Measurements from ENCODE around the gene SDK2.

Gene SDK2

DNA sequence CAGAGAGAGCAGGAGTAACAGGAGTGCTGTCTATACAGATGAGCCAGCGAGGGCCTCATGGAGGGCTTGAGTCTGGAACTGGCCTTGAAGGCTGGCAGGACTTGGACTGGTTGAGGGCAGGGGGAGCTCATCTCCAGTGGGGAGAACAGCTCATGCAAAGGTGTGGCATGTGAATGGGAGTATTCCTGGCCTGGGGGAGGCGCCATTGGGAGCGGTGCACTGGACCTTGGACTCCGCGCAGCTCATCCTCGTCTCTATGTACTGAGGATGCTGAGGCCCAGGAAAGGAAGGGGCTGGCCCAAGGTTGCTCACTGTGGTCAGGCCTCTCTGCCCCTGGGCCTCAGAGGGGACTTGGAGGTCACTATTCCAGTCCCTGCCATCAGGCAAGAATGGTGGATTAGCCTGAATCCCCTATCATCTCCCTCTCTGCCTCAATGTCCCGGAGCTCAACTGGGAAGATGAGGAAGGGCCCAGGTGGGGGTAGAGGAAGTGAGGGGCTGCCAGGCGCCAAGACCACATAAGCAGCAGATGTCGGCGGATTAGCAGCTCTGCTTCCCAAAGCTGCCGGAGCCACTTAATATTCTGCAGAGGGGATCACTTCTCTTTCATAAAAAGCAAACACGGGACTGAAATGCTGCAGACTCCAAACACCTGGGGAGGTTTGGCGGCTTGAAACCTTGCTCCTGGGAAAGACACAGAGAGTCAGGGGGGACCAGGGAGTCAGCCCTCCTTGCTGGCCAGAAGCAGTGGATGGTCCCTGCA is 88.9 kb downstream of the SDK2 start (continued):
- TF ChIP-seq, protein P1, sequence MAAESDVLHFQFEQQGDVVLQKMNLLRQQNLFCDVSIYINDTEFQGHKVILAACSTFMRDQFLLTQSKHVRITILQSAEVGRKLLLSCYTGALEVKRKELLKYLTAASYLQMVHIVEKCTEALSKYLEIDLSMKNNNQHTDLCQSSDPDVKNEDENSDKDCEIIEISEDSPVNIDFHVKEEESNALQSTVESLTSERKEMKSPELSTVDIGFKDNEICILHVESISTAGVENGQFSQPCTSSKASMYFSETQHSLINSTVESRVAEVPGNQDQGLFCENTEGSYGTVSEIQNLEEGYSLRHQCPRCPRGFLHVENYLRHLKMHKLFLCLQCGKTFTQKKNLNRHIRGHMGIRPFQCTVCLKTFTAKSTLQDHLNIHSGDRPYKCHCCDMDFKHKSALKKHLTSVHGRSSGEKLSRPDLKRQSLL (tag by site-specific recombination; IDR thresholded peaks at IDR 0.05): no peak
- TF ChIP-seq, protein P2, sequence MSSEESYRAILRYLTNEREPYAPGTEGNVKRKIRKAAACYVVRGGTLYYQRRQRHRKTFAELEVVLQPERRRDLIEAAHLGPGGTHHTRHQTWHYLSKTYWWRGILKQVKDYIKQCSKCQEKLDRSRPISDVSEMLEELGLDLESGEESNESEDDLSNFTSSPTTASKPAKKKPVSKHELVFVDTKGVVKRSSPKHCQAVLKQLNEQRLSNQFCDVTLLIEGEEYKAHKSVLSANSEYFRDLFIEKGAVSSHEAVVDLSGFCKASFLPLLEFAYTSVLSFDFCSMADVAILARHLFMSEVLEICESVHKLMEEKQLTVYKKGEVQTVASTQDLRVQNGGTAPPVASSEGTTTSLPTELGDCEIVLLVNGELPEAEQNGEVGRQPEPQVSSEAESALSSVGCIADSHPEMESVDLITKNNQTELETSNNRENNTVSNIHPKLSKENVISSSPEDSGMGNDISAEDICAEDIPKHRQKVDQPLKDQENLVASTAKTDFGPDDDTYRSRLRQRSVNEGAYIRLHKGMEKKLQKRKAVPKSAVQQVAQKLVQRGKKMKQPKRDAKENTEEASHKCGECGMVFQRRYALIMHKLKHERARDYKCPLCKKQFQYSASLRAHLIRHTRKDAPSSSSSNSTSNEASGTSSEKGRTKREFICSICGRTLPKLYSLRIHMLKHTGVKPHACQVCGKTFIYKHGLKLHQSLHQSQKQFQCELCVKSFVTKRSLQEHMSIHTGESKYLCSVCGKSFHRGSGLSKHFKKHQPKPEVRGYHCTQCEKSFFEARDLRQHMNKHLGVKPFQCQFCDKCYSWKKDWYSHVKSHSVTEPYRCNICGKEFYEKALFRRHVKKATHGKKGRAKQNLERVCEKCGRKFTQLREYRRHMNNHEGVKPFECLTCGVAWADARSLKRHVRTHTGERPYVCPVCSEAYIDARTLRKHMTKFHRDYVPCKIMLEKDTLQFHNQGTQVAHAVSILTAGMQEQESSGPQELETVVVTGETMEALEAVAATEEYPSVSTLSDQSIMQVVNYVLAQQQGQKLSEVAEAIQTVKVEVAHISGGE (tag by site-specific recombination; conservative IDR thresholded peaks at IDR 0.05; ENCODE audit: low read depth): no peak
- TF ChIP-seq EGR2 (tag by site-specific recombination; IDR thresholded peaks at IDR 0.05; ENCODE audit: low read depth) (no peak), ZNF747 (tag by site-specific recombination; IDR thresholded peaks at IDR 0.05) (no peak), MYNN (tag by site-specific recombination; IDR thresholded peaks at IDR 0.05; ENCODE audit: borderline replicate concordance) (no peak), ZNF416 (tag by site-specific recombination; IDR thresholded peaks at IDR 0.05) (no peak), KLF9 (tag by site-specific recombination; IDR thresholded peaks at IDR 0.05; ENCODE audit: low read depth) (no peak), ZIC2 (tag by site-specific recombination; IDR thresholded peaks at IDR 0.05) (no peak), FEZF1 (tag by site-specific recombination; IDR thresholded peaks at IDR 0.05) (no peak), ZNF792 (tag by site-specific recombination; IDR thresholded peaks at IDR 0.05) (no peak)
- TF ChIP-seq, protein P3, sequence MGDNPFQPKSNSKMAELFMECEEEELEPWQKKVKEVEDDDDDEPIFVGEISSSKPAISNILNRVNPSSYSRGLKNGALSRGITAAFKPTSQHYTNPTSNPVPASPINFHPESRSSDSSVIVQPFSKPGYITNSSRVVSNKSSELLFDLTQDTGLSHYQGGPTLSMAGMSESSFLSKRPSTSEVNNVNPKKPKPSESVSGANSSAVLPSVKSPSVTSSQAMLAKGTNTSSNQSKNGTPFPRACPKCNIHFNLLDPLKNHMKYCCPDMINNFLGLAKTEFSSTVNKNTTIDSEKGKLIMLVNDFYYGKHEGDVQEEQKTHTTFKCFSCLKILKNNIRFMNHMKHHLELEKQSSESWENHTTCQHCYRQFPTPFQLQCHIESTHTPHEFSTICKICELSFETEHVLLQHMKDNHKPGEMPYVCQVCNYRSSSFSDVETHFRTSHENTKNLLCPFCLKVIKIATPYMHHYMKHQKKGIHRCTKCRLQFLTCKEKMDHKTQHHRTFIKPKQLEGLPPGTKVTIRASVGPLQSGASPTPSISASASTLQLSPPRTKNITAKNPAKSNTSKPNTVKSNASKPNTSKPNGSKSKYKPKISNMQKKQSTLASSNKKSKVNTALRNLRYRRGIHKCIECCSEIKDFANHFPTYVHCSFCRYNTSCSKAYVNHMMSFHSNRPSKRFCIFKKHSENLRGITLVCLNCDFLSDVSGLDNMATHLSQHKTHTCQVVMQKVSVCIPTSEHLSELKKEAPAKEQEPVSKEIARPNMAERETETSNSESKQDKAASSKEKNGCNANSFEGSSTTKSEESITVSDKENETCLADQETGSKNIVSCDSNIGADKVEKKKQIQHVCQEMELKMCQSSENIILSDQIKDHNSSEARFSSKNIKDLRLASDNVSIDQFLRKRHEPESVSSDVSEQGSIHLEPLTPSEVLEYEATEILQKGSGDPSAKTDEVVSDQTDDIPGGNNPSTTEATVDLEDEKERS (tag by site-specific recombination; IDR thresholded peaks at IDR 0.05): no peak
- TF ChIP-seq, protein P4, sequence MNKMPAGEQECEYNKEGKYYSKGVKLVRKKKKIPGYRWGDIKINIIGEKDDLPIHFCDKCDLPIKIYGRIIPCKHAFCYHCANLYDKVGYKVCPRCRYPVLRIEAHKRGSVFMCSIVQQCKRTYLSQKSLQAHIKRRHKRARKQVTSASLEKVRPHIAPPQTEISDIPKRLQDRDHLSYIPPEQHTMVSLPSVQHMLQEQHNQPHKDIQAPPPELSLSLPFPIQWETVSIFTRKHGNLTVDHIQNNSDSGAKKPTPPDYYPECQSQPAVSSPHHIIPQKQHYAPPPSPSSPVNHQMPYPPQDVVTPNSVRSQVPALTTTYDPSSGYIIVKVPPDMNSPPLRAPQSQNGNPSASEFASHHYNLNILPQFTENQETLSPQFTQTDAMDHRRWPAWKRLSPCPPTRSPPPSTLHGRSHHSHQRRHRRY (tag by site-specific recombination; IDR thresholded peaks at IDR 0.05): no peak
- TF ChIP-seq, protein P5, sequence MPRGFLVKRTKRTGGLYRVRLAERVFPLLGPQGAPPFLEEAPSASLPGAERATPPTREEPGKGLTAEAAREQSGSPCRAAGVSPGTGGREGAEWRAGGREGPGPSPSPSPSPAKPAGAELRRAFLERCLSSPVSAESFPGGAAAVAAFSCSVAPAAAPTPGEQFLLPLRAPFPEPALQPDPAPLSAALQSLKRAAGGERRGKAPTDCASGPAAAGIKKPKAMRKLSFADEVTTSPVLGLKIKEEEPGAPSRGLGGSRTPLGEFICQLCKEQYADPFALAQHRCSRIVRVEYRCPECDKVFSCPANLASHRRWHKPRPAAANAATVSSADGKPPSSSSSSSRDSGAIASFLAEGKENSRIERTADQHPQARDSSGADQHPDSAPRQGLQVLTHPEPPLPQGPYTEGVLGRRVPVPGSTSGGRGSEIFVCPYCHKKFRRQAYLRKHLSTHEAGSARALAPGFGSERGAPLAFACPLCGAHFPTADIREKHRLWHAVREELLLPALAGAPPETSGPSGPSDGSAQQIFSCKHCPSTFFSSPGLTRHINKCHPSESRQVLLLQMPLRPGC (tag by site-specific recombination; IDR thresholded peaks at IDR 0.05): no peak

DNA sequence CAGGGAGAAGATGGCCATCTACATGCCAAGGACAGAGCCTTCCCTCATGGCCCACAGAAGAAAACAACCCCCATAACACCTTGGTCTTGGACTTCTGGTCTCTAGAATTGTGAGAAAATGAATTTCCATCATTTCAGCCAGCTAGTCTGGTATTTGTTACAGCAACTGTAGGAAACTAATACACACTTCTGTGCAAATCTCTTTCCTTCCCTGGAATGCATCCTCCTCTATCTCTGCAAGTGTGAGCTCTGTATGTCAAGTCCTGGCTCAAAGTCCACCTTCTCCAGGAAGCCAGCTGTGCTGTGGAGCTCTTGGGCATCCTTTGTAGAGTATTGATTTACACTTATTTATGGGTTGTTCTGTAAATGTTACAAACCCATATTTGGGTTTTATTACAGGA is 89.7 kb downstream of the SDK2 start:
- no peaks in the 10 kb centered on the region for H3K9me3 ChIP-seq (ENCODE audit: control insufficient read depth, insufficient read depth, low read depth, low read length)
- ChIA-PET CTCF (interaction anchor here (0.6 to 1.1 kb wide), 7 partner anchors 80 to 645 kb away, joined by 3 to 4 read pairs (median 3); no protein-coding TSS in a partner anchor), POLR2A (no interaction called here)
- H3K36me3 ChIP-seq (ENCODE audit: control insufficient read depth in 2 of 2, insufficient read depth in 1 of 2, low read length in 2 of 2): no peaks in the 10 kb centered on the region
- H3K4me1 ChIP-seq (ENCODE audit: control insufficient read depth, insufficient read depth, low read length): peaks cover 4% of the 10 kb centered on the region; the same call in 1 of the 2 replicates
- no peak overlapping the region for H3K4me3 ChIP-seq (ENCODE audit: low read depth, low read length)
- TF ChIP-seq SALL2 (tag by site-specific recombination; IDR thresholded peaks at IDR 0.05; ENCODE audit: borderline replicate concordance): no peak
- no peak overlapping the region for H3K27ac ChIP-seq (ENCODE audit: extremely low read depth, low read depth, low read length)
